ENCODE data around the gene ZBP1.
A peak's percentile ranks its signal among the peaks of the same experiment; 100 is the strongest.

Gene ZBP1

DNA sequence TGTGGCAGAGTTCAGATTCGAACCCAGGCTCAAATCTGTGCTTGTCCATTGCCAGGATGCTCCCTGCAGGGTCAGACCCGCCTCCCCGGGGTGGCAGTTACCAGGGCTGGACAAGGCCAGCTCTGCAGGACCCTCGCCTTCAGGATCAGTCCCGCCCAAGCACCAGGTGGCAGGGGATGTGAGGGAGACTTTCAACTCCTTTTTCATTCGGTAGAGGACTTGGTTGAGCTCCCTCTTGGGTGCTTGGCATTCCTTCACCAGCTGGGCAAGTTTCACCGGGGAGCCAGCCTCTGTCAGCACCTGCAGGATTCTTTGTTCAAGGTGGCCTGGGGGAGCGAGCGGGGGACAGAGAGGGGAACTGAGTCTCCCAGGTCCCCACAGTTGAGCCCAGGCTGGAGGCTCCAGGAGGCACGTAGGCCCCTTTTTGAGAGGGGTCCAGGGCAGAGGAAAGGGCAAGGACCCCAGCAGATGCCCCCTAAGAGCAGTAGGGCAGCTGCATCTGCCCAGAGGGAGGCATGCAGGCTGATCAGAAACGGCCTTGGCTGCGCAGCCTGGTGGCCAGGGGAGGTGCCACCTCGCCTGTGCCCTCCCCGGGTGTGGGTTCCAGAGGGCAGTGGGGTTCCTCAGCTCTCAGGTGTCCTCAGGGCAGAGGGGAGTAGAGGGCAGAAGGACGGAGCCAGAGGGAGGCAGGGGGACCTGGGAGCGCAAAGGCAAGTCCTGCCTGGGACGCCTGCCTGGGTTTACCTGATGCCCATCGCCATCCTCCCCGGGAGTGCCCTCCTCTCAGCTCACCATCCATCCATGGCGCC, 3.9 kb downstream of the ZBP1 start:
- DNase-seq: no peak

DNA sequence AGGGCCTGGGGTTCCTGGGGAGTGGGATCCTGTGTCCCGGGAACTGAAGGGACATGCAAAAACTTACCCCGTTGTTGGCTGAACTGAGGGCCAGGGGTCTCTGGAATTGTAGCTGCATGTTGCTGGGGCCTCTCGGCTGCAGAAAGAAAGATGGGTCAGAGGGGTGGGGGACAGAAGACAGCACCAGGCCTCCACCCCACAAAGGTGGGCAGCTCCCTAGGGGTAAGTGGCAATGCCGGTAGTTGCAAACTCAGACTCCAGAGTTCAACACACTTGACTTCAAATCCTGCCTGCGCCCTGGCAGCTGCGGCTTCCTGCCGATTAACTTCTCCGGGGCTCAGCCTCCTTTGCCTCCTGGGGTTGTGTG, 4.8 kb downstream of the ZBP1 start:
- no peak for DNase-seq

DNA sequence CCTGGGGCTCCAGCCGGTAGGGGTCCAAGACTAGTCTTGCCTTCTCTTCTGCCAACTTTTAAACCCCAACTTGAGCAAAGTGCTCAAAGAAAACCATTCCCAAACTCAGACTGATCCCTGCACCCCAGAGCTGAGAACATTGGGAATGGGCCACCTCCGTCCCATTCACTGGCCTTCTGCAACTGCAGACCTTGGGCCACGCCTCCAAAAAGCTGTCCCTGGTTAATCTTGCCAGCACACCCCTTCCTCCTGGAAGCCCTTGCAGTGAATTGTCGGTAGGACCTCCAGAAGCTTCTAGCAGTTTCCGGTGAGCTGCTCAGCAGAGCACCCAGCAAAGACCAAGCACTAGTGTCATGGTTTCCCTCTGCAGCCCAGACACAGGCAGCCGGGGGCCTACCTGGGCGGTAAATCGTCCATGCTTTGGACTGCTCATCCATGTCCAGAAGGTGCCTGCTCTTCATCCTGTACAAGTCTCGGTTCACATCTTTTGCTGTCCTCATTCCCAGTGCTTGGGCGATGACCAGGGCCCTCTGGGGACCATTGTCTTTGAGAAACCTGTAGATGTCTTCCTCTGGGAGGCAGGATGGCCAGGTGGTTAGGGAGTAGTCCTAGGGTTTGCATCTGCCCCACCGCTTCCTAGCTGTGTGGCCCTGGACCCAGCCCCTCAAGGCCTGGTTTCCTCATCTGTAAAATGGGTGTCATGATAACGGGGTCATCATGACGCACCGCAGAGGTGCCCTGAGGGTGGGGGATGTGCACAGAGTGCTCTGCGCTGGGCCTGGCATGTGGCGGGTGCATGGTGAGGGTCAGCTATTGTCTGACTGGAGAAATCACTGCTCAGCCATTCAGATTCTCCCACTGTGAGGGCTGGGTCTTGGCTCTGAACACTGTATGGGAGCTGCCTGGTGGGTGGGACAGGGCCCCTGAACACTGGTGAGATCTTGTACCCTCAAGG, 5.5 kb downstream of the ZBP1 start:
- no peak for DNase-seq

DNA sequence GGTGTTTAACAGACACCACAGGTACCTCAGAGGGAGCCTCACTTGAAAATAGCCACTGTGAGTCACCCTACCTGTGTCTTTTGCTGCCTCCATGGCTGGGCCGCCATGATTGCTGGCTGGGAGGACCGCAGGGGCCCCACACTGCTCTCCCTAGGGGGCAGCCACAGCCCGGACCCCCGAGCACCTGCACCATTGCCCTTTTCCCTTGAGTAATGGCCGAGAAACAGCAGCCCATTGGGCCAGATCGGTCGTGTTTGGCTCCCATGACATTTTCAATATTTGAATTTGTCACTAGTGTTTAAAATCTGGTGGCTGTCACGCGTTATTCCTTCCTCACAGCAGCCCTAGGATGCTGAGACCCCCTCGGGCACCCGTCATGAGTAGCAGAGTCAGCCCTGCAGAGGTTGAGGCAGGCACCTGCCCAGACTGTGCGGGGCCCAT, 6.7 kb downstream of the ZBP1 start:
- DNase-seq: no peak

DNA sequence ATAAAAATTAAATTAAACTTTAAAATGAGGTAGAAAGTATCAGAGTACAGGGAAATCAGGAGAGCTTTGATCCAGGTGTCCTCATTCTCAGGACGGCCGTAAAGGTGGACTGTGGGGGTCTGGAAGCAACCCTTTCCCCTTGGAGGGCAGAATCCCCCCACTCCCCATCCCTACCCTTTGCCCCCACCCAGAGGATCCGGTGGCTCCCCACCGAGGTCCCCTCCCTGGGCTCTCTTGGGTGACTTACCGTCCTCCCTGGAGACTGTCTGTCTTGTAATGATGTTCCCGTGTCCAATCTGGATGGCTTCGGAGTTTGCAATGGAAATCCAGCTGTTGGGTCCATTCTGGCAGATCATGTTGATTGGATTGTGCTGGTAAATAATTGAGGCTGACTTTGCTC, 7.3 kb downstream of the ZBP1 start:
- DNase-seq: no peak

DNA sequence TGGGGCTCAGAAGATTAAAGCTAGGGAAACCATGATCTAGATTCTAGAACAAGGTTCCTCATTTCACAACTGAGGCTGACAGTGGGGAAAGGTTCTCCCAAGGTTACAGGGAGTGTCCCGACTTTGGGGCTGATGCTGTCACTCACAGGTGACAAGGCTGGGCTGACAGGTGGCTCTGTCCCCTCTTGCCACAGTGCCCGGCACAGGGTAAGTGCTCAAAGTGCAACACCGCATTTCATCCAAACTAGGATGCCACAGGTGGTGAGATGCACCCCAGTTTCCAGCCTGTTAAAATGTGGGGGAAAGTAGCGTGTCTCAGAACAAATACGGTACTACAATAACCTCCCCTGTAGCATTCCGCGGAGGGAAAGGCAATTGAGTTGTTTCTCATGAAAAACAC, 7.8 kb downstream of the ZBP1 start:
- DNase-seq: no peak

DNA sequence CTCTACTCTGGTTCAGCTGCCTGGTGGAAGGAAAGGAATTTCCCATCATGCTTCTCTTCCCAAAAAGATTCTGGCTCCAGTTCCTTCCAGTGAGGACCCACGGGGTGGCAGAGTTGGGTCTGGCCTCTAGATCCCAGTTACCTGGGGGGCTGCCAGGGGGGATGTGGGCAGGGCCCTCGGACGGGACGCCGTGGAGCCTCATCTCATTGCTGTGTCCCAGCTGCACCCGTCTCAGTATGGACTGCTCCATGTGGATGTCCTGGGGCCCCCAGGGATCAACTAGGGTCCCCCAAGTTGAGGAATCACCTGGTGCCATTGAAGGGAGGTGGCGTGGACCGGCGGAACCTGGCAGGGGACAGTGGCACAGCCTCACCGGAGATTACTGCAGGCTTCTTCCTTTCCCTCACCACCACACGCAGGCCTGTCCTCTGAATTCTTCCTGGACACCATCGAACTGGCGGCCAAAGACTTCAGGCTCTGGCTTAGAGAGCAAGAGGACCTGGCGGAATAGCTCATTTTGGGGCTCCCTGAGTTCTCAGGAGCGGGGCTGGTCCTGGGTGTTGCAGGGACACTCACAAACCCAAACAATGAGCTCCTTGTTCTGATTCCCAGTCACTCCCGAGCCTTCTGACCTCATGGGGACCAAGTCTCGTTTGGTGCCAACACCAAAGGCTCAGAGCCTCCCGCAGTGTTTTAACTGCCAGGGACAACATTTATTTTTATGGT, 8.5 kb downstream of the ZBP1 start:
- DNase-seq: no peak

DNA sequence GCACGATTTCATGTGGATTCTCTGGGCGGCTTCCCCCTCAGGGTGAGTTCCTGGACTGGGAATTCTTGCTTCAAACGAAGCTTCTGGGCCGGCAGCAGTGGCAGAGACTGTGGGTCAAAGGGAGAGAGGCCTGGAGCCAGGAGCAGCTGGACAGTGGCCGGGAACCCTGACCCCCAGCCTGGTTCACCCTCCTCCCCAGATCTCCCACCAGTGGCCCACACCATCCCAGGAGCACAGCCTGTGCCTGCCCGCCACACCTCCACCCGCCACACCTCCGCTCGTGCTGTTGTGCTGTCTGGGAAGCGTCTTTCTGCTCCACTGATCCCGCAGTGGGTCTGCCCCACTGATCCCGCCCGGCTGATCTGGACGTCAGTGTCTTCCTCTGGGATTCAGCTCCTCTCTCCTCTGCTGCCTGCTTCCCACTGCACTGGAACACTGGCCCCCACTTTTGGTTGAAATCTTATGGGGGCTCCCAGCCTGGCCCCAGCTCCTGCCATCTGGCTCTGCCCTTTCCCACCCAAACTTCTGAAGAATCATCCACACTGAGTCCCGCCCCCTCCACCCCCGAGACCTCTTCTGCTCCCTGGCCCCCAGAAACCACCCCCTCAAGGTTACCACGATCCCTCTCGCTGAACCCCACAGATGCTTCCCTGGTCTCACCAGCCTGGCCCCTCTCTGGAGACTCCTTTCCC, 9.8 kb downstream of the ZBP1 start:
- no peak for DNase-seq

DNA sequence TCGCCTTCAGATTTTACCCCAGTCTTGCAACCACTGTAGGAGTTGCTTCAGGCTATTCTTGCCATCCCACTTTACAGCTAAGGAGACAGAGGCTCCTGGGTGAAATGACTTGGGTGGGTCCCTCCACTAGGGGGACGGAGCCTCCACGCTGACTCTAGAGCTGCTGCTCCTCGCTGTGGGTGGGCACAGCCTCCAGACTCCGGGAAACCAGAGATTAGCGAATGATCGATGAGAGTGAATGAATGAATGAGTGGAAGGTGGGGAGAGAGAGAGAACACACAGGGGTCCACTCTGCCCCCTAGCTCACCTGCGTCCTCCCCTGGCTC, 10.4 kb downstream of the ZBP1 start:
- DNase-seq: no peak

DNA sequence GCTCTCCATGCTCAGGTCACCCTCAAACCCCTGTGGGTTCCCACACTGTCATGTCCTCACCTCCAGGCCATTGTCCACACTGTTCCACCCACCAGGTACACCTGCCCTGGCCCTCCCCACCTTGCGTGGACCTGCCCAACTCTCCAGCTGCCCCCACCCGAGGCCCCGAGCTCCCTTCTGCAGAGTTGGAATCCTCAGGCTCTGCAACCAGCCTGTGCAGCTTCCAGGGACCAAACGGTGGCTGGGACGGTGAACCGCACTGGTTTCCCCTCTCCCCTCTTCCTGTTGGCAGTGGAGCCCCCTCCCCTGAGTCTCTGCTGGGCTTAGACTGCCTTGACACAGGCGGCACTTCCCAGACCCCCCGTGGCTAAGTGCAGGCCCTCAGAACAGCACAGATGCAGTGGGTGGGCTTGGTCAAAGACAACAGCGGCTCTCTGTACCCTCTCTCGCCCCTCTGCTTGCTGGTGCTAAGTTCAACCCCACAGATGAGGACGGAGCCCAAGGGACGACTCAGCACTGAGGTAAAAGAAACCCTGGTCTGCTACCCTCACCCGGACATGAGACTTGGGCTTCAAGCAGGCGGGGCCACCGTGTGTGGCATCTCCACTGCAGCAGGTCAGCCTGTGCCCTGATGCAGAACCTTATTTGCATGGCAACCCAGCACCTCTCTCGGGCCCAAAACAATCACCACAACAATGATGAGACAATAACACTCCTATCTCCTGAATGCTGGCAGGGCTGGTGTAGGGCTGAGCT, 11.0 kb downstream of the ZBP1 start:
- DNase-seq: no peak

DNA sequence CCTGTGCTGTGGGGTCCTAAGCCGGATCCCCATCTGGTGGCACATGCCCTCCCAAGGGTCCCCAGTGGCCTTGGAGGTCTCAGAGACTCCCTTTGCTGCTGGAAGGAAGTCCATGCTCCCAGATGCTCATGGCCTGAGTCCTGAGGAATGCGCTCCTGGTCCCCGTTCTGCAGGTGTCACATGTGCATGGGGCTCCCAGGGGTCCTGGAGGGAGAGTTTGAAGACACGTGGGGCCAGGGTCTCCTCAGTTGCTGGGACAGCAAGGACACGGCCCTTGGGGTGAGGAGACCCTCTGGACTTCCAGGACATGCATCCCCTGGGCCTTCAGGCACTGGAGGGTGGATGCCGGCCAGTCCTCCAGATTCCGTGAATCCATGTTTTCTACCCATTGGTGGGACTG, 11.7 kb downstream of the ZBP1 start:
- no peak for DNase-seq

DNA sequence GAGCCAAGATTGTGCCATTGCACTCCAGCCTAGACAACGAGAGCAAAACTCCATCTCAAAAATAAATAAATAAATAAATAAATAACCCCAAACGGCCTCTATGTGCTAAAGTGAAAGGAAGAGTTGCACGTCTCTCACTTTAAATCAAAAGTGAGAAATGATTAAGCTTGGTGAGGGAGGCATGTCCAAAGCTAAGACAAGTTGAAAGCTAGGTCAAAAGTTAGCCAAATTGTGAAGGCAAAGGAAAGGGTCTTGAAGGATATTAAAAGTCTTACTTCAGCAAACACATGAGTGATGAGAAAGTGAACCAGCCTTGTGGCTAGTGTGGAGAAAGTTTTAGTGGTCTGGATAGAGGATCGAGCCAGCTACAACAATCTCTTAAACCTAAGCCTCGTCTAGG, 14.3 kb downstream of the ZBP1 start:
- no peak for DNase-seq

DNA sequence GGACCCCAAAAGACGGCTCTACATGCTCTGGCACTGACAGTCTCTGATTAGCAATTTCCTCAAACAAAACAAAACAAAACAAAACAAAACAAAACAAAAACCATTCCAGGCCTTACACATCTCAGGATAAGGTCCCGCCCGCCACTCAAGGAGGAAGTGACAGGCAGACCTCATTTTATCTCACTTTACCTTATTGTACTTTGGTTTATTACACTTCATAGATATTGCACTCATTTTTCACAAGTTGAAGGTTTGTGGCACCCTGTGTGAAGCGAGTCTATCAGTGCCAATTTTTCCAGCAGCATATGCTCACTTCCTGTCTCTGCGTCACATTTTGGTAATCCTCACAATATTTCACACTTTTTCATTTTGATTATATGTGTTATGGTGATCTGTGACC, 15.2 kb downstream of the ZBP1 start:
- no peak for DNase-seq

DNA sequence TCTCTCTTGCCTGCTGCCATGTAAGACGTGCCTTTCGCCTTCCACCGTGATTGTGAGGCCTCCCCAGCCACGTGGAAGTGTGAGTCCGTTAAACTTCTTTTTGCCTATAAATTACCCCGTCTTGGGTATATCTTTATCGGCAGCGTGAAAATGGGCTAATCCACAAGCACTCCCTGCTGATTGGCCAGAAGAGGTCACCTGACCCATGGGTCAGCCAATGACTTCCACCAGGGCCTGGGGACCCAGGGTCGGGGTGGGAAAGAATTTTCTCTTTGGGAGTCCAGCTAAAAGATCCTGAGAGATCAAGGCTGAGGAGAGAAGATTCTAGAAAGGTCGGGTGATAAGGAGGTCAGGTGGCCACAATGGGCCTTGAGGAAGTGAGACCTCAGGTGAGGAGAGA, 17.1 kb downstream of the ZBP1 start:
- no peak for DNase-seq

DNA sequence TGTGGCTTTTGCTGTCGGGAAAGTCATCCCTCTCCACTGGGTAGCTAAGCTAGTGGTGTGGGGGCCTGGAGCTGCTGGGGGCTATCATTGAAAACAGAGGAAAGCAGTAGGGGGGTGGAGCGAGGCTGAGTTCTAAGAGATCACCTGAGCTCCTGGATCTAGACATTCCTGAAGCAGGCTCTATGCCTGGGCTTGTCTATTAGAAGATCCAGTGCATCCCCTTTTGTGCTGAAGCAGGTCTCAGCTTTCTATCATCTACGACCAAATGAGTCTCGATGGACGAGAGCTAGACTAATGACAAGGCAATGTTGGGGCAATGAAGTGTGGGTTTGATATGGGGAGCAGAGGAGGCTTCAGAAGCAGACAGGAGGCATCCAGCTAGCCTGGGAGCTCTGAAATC, 18.5 kb downstream of the ZBP1 start:
- DNase-seq: no peak

DNA sequence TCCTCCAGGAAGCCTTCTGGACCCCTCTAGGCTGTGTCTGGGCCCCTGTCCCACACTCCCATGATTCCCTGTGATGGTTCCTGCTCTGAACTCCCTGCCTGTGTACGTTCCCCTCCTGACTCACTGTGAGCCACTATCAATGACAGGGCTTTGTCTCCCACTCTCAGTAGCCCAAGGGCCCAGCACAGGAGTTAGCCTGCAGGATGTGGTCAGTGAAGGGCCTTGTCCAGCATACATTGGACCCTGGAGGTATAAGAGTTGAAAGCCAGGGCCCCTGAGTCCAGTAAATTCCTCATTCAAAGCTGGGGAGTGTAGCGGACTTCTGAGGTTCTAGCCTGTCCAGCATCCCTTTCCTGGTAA, 19.0 kb downstream of the ZBP1 start:
- no peak for DNase-seq

DNA sequence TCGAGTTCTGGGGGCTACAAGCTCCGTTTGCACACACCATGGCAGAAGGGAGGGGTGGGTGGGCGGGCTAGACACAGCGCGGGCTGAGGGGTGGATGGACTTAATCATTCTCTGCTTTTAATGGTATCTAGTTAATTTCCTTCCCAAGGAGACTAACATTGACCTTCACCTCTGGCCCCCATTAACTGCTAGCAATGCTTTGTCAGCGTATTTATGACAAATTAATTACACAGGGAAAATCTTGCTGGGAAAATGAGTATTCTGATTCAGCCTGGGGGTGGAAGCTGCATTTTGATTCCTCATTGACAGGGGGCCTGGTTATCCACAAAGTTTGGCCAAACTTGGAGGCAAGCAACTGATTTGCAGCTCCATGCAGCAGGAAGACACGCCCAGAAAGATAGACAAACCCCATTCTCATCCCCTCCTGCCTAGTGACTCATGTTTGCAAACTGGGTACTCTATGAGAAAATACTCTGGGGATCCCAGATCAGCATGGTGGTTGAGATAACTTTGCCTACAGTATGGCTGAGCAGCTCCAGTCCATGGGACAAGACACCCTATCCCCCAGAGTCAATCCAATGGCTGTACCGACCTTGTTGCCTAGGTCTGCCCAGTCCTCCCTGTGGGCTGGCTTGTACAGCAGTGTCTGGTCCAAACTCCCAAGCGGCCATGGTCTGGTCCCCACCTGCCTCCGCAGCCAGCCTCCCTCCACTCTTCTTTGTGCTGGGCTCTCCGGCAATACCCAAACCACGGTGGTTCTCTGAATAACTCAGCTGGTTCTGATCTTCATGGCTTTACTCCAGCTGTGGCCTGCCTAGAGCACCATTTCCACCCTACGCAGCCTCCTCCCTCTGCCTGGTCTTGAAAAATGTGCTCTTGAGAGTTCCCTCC, 19.7 kb downstream of the ZBP1 start:
- no peak for DNase-seq

DNA sequence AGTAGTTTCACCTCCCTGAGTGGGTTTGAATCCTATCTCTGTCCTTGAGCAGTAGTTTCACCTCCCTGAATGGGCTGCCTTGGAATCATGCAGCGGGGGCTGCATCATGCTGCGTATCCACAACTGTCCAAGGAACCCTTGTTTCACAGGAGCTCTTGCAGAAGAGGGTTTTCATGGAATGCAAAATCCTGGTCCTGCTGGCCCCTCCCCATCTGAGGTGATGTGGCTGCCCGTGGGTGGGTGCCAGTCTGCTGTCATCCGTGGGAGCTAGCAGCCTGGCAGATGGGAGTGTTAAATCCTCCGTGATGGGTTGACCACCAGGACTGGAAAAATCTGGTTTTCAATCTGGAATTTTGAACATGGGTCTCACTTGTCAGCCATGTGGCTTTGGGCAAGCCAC, 21.7 kb downstream of the ZBP1 start:
- DNase-seq: no peak

DNA sequence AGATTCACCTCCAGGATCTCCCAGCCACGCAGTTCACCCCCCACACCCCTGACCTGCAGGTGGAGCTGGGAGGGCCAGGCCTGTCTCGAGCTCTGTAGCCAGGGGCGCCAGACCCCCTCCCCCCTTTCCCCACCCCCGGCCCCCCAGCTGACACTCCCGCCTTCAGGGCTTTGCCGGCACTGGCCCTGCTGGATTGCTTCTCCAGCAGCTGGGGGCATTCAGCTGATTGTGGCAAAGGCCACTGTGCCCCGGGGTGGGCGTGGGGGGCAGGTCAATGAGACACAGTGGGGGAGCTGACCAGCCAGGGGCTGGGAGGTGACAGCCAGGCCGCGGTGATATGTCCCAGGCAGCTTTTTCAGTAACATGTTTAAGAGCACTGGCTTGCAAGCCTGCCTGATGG, 22.2 kb downstream of the ZBP1 start:
- DNase-seq: no peak

DNA sequence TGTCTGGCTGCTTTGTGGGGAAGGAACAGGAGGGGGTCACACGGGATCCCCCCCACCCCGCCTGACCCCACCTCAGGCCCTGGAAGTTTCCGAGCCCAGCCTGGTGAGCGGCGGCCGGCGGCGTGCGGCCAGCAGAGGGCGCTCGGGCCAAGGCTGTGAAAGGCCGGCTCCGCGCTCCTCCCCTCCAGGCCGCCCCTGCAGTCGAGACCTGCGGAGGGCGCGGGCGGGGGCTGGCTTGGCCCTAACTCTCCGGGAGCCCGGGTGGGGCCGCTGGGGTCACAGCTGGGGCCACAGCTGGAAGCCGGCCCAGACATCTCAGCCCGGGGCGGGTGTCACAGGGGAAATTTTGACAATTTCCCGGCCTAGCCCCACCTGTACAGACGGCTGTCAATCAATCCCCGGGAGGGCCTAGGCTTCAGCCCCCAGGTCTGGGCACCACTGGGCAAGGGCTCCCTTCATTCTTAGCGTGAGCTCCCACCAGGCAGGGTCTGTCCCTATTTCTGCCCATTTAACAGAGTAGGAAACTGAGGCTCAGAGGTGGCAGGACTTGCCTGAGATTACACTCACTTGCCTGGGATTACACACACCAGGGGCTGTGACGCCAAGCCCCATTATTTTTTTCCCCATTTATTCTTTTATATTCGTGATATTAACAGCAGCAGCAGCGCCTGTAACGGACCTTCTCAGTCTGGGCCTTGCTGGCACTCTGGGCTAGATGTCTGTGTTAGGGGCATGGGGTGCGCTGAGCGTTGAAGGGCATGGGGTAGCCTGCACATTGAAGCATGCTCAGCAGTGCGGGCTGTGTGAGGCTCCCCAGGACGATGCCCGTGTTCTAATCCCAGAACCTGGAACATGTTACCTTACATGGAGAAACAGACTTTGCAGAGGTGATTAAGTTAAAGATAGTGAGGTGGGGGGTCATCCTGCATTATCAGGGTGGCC, 23.0 kb downstream of the ZBP1 start:
- peak; percentile 21 to 25 for DNase-seq
